ENCODE measurements around the gene DCDC1.

GRCh38 chr11:31069447-31070205, 299.9 kb downstream of the DCDC1 start:
- TF ChIP-seq POLR2A (IDR thresholded peaks at IDR 0.05) (no peak), CTCF (IDR thresholded peaks at IDR 0.05) (no peak)

Data from lower leg skin (tissue), 3 donors.